Activated T-helper 1 cell treated with anti-CD3 and anti-CD28 coated beads, Interleukin-2, amount 50 U/mL, for 16 hours (primary cell): ENCODE measurements around the gene TIMMDC1.
"Not testable (repeated sequence)": the region's sequence is repeated elsewhere in the genome, so short reads cannot be mapped to it uniquely, and the experiment has no call there.

Experiments used
- DNase-seq, 2 donors: peaks; one replicate each; pipeline ENCODE4 v3.0.0-alpha.2; 2020; ENCODE audit warnings: low read depth in 1 of 2, low spot score in 1 of 2

TIMMDC1 gene

GRCh38 chr3:119555309-119555735, 57.0 kb downstream of the TIMMDC1 start:
- no peak for DNase-seq

- no peak for DNase-seq
Measured at GRCh38 chr3:119555929-119556328, 57.6 kb downstream of the TIMMDC1 start.

- no peak for DNase-seq
Measured at GRCh38 chr3:119557192-119557876, 59.0 kb downstream of the TIMMDC1 start.

GRCh38 chr3:119557877-119558269, 59.5 kb downstream of the TIMMDC1 start:
- DNase-seq: no peak

GRCh38 chr3:119558626-119559317, 60.4 kb downstream of the TIMMDC1 start:
- no peak for DNase-seq

GRCh38 chr3:119559441-119559963, 61.2 kb downstream of the TIMMDC1 start, which contains the start of gene CD80:
Gene CD80 (minus strand): TSS chr3:119559614. CDS start chr3:119557728, 1,886 bp downstream.
- DNase-seq: peak; percentile 9 to 14

GRCh38 chr3:119560160-119560559, 61.8 kb downstream of the TIMMDC1 start:
- DNase-seq: no peak

- peak in 1 of 2 donors; percentile 4 for DNase-seq
Measured at GRCh38 chr3:119562307-119562961, 64.1 kb downstream of the TIMMDC1 start.

GRCh38 chr3:119563334-119563733, 65.0 kb downstream of the TIMMDC1 start:
- DNase-seq: not testable (repeated sequence)

GRCh38 chr3:119569156-119569555, 70.8 kb downstream of the TIMMDC1 start:
- DNase-seq: no peak

- no peak for DNase-seq
Measured at GRCh38 chr3:119570229-119570628, 71.9 kb downstream of the TIMMDC1 start.

GRCh38 chr3:119571230-119571629, 72.9 kb downstream of the TIMMDC1 start:
- no peak for DNase-seq

GRCh38 chr3:119571688-119572087, 73.3 kb downstream of the TIMMDC1 start:
- no peak for DNase-seq
